Upper lobe of left lung (tissue), 4 donors: ENCODE measurements around the gene SYNE3.

Experiments
- CTCF ChIP-seq, 6 experiments: fragments of 450-650 bp in 4 of 6; fragments of 200-600 bp in 2 of 6; sonication (generic) in 2 of 6; IDR thresholded peaks; one replicate each; pipeline ENCODE4 v1.5.1; 2016 to 2019; ENCODE audit warnings: antibody characterized with exemption in 6 of 6
- POLR2A ChIP-seq, 4 donors: fragments of 450-650 bp; IDR thresholded peaks; one replicate each; pipeline ENCODE4 v1.5.1; 2016 to 2017; ENCODE audit warnings: antibody characterized with exemption in 4 of 4, mild to moderate bottlenecking in 2 of 4

- TF ChIP-seq CTCF (IDR thresholded peaks at IDR 0.05) (peak in 4 of 6 experiments; percentile 17 to 52 (median 31)), POLR2A (IDR thresholded peaks at IDR 0.05) (peak in 3 of 4 donors; percentile 38 to 72 (median 42))
These were observed 18.1 kb upstream of the SYNE3 start, which contains the start of gene GLRX5 for GRCh38 chr14:95534299-95535225.
